HEK293 (cell line): Measurements from ENCODE around the gene THOP1.

Experiments
- CTCF ChIA-PET: fragments of 350-600 bp; formaldehyde crosslinking; extraction: SDS; loops from one replicate; lab custom pipeline; 2021; ENCODE audit warnings: antibody characterized with exemption; lab: Yijun Ruan, JAX
- POLR2A ChIA-PET: fragments of 300-600 bp; formaldehyde crosslinking; extraction: SDS; loops from one replicate; lab custom pipeline; 2020; ENCODE audit warnings: antibody characterized with exemption, inconsistent platforms; lab: Yijun Ruan, JAX
- H3K27ac ChIP-seq: fragments of 200-500 bp; sonication (Bioruptor generic); 2 replicates; pipeline ENCODE4 v1.5.1; 2014; ENCODE audit warnings: low read depth, low read length, control low read depth, inconsistent platforms; ENCODE audit errors: extremely low read depth
- H3K36me3 ChIP-seq, 2 experiments: fragments of 200-500 bp in 1 of 2; sonication (Bioruptor generic) in 1 of 2; 1 replicate in 1 of 2; 2 replicates in 1 of 2; pipeline ENCODE4 v1.5.1; 2014 to 2017; ENCODE audit warnings: inconsistent platforms in 2 of 2, low read length in 2 of 2; ENCODE audit not compliant: control insufficient read depth in 2 of 2, insufficient read depth in 1 of 2
- H3K4me1 ChIP-seq: fragments of 200-500 bp; sonication (Bioruptor generic); 2 replicates; pipeline ENCODE4 v1.5.1; 2014; ENCODE audit warnings: mild to moderate bottlenecking, low read length, inconsistent platforms; ENCODE audit not compliant: control insufficient read depth, insufficient read depth
- H3K4me3 ChIP-seq: 2 replicates; pipeline ENCODE4 v1.5.1; 2011; ENCODE audit warnings: low read depth, mild to moderate bottlenecking, control low read depth, low read length, moderate library complexity
- H3K9me3 ChIP-seq: fragments of 200-500 bp; sonication (Bioruptor generic); 2 replicates; pipeline ENCODE4 v1.5.1; 2014; ENCODE audit warnings: low read depth, low read length, inconsistent platforms; ENCODE audit not compliant: control insufficient read depth, insufficient read depth
- HOXD13 ChIP-seq: sonication (generic); formaldehyde crosslinking; IDR thresholded peaks from 2 replicates; pipeline ENCODE4 v1.8.0; 2022; ENCODE audit warnings: missing genetic modification reagents, borderline replicate concordance
- KLF1 ChIP-seq: fragments of 450-650 bp; formaldehyde crosslinking; IDR thresholded peaks from 2 replicates; pipeline ENCODE4 v1.5.1; 2016; ENCODE audit warnings: missing biosample characterization, missing genetic modification characterization
- OVOL3 ChIP-seq: fragments of 450-650 bp; formaldehyde crosslinking; IDR thresholded peaks from 2 replicates; pipeline ENCODE4 v1.5.1; 2016; ENCODE audit warnings: missing biosample characterization, missing genetic modification characterization
- PATZ1 ChIP-seq: fragments of 450-650 bp; formaldehyde crosslinking; IDR thresholded peaks from 2 replicates; pipeline ENCODE4 v1.5.1; 2016; ENCODE audit warnings: missing biosample characterization, missing genetic modification characterization
- TSHZ1 ChIP-seq: fragments of 450-650 bp; formaldehyde crosslinking; IDR thresholded peaks from 2 replicates; pipeline ENCODE4 v1.5.1; 2016; ENCODE audit warnings: missing biosample characterization, missing genetic modification characterization, borderline replicate concordance
- ZBTB11 ChIP-seq: fragments of 450-650 bp; formaldehyde crosslinking; conservative IDR thresholded peaks from 2 replicates; pipeline ENCODE4 v1.5.1; 2016; ENCODE audit warnings: low read depth, missing biosample characterization, missing genetic modification characterization
- ZBTB48 ChIP-seq: fragments of 450-650 bp; formaldehyde crosslinking; IDR thresholded peaks from 2 replicates; pipeline ENCODE4 v1.5.1; 2016; ENCODE audit warnings: missing biosample characterization, missing genetic modification characterization
- ZFP37 ChIP-seq: fragments of 450-650 bp; formaldehyde crosslinking; IDR thresholded peaks from 2 replicates; pipeline ENCODE4 v1.5.1; 2016; ENCODE audit warnings: missing biosample characterization, missing genetic modification characterization
- ZNF2 ChIP-seq: fragments of 450-650 bp; formaldehyde crosslinking; IDR thresholded peaks from 2 replicates; pipeline ENCODE4 v1.5.1; 2016; ENCODE audit warnings: missing biosample characterization, missing genetic modification characterization
- ZNF202 ChIP-seq: fragments of 450-650 bp; formaldehyde crosslinking; IDR thresholded peaks from 2 replicates; pipeline ENCODE4 v1.5.1; 2016; ENCODE audit warnings: missing biosample characterization, missing genetic modification characterization, borderline replicate concordance
- ZNF211 ChIP-seq: fragments of 450-650 bp; formaldehyde crosslinking; IDR thresholded peaks from 2 replicates; pipeline ENCODE4 v1.5.1; 2016; ENCODE audit warnings: low read depth, missing biosample characterization, missing genetic modification characterization
- ZNF335 ChIP-seq: fragments of 450-650 bp; formaldehyde crosslinking; conservative IDR thresholded peaks from 2 replicates; pipeline ENCODE4 v1.5.1; 2016; ENCODE audit warnings: missing biosample characterization, missing genetic modification characterization
- ZNF416 ChIP-seq: fragments of 450-650 bp; formaldehyde crosslinking; IDR thresholded peaks from 2 replicates; pipeline ENCODE4 v1.5.1; 2016; ENCODE audit warnings: missing biosample characterization, missing genetic modification characterization
- ZNF473 ChIP-seq: fragments of 450-650 bp; formaldehyde crosslinking; IDR thresholded peaks from 2 replicates; pipeline ENCODE4 v1.5.1; 2017; ENCODE audit warnings: missing biosample characterization, missing genetic modification characterization
- ZNF488 ChIP-seq: fragments of 450-650 bp; formaldehyde crosslinking; IDR thresholded peaks from 2 replicates; pipeline ENCODE4 v1.5.1; 2016; ENCODE audit warnings: missing biosample characterization, missing genetic modification characterization
- ZNF521 ChIP-seq: fragments of 450-650 bp; formaldehyde crosslinking; IDR thresholded peaks from 2 replicates; pipeline ENCODE4 v1.5.1; 2017; ENCODE audit warnings: missing biosample characterization, mild to moderate bottlenecking, missing genetic modification characterization
- ZNF529 ChIP-seq: fragments of 450-650 bp; formaldehyde crosslinking; IDR thresholded peaks from 2 replicates; pipeline ENCODE4 v1.5.1; 2017; ENCODE audit warnings: missing genetic modification characterization, missing biosample characterization; ENCODE audit not compliant: insufficient replicate concordance
- ZNF561 ChIP-seq: fragments of 450-650 bp; IDR thresholded peaks from 2 replicates; pipeline ENCODE4 v1.5.1; 2018; ENCODE audit warnings: missing biosample characterization, missing genetic modification characterization, borderline replicate concordance
- ZNF580 ChIP-seq: fragments of 450-650 bp; formaldehyde crosslinking; IDR thresholded peaks from 2 replicates; pipeline ENCODE4 v1.5.1; 2016; ENCODE audit warnings: missing biosample characterization, missing genetic modification characterization
- ZNF701 ChIP-seq: fragments of 450-650 bp; formaldehyde crosslinking; IDR thresholded peaks from 2 replicates; pipeline ENCODE4 v1.5.1; 2016; ENCODE audit warnings: missing biosample characterization, missing genetic modification characterization
- ZNF830 ChIP-seq: fragments of 450-650 bp; IDR thresholded peaks from 2 replicates; pipeline ENCODE4 v1.5.0; 2018; ENCODE audit warnings: missing biosample characterization, missing genetic modification characterization, low read depth, mild to moderate bottlenecking, moderate library complexity
- ZSCAN23 ChIP-seq: fragments of 450-650 bp; formaldehyde crosslinking; IDR thresholded peaks from 2 replicates; pipeline ENCODE4 v1.5.1; 2016; ENCODE audit warnings: missing biosample characterization, missing genetic modification characterization
- ZSCAN4 ChIP-seq: fragments of 450-650 bp; formaldehyde crosslinking; IDR thresholded peaks from 2 replicates; pipeline ENCODE4 v1.5.1; 2017; ENCODE audit warnings: missing biosample characterization, missing genetic modification characterization
- ZXDB ChIP-seq: fragments of 450-650 bp; formaldehyde crosslinking; IDR thresholded peaks from 2 replicates; pipeline ENCODE4 v1.5.1; 2016; ENCODE audit warnings: missing biosample characterization, missing genetic modification characterization

Gene THOP1

GRCh38 chr19:2820112-2820702 is 34.9 kb downstream of the THOP1 start:
- Histone ChIP-seq H3K4me1 (no peaks in the 10 kb centered on the region), H3K4me3 (peak overlapping the region; percentile 69), H3K9me3 (no peaks in the 10 kb centered on the region), H3K36me3 (peaks cover 0 to 21% of the 10 kb centered on the region in 2 experiments; a peak in 2 of 3 replicates), H3K27ac (peak overlapping the region; percentile 43; the same call in 1 of the 2 replicates)
- POLR2A ChIA-PET: interaction anchor here (1.0 to 1.2 kb wide), 4 partner anchors 21 to 130 kb away, joined by 3 to 5 read pairs (median 4); partner anchors contain the start of genes SGTA, ZNF555 and ZNF57
- CTCF ChIA-PET: interaction anchor here (0.6 to 1.5 kb wide), 10 partner anchors 21 to 1460 kb away, joined by 3 to 7 read pairs (median 4); partner anchors contain the start of genes SGTA and THOP1
- TF ChIP-seq ZNF488 (no peak), ZFP37 (tag by site-specific recombination) (no peak), ZNF529 (tag by site-specific recombination) (no peak), ZNF521 (no peak), ZNF701 (tag by site-specific recombination) (no peak), ZBTB11 (tag by site-specific recombination) (no peak), ZNF2 (no peak), ZSCAN23 (tag by site-specific recombination) (no peak), ZNF561 (no peak), ZNF211 (tag by site-specific recombination) (no peak), KLF1 (tag by site-specific recombination) (no peak), ZBTB48 (peak; percentile 27), ZNF416 (tag by site-specific recombination) (no peak), HOXD13 (no peak), ZNF830 (tag by site-specific recombination) (no peak), TSHZ1 (tag by site-specific recombination) (no peak), ZXDB (tag by site-specific recombination) (no peak), ZNF473 (tag by site-specific recombination) (no peak), ZNF202 (no peak), ZNF580 (tag by site-specific recombination) (no peak), ZNF335 (tag by site-specific recombination) (peak; percentile 66; the same call in 1 of the 2 replicates), PATZ1 (0 out of 2 replicates have a peak, but pooled peaks have one; percentile 9), ZSCAN4 (tag by site-specific recombination) (no peak), OVOL3 (no peak)
